Prostate gland (tissue), 2 donors: ENCODE data around the gene FLT1. TPM values are rescaled to one million over a fixed set of nuclear protein-coding genes. Genes with fewer than 3 reads are reported as not detected.

Experiments
- DNase-seq: peaks from one replicate; pipeline ENCODE4 v3.0.0-alpha.2; 2019; ENCODE audit warnings: low spot score
- H3K27ac ChIP-seq, 2 donors: fragments of 200-600 bp; sonication (generic); 2 replicates each; pipeline ENCODE4 v1.5.1; 2017 to 2019
- H3K27me3 ChIP-seq: fragments of 200-600 bp; sonication (generic); replicated peaks from 2 replicates; pipeline ENCODE4 v1.5.1; 2019; ENCODE audit not compliant: insufficient read depth
- H3K36me3 ChIP-seq, 2 donors: fragments of 200-600 bp; sonication (generic); 1 replicate in 1 of 2; 2 replicates in 1 of 2; pipeline versions ENCODE4 v1.5.1 to v1.8.1; 2017 to 2019
- H3K4me1 ChIP-seq: fragments of 200-600 bp; sonication (generic); replicated peaks from 2 replicates; pipeline ENCODE4 v1.5.1; 2019
- H3K4me3 ChIP-seq, 2 donors: fragments of 200-600 bp; sonication (generic); 2 replicates each; pipeline ENCODE4 v1.5.1; 2017 to 2019
- H3K9me3 ChIP-seq: fragments of 200-600 bp; sonication (generic); 2 replicates; pipeline ENCODE4 v1.5.1; 2017
- CTCF ChIP-seq, 4 experiments: fragments of 200-600 bp in 2 of 4; fragments of 450-650 bp in 2 of 4; sonication (generic) in 2 of 4; IDR thresholded peaks; 1 replicate in 3 of 4; 2 replicates in 1 of 4; pipeline ENCODE4 v1.5.1; 2016 to 2019; ENCODE audit warnings: antibody characterized with exemption in 4 of 4, mild to moderate bottlenecking in 2 of 4, moderate library complexity in 2 of 4
- POLR2A ChIP-seq: fragments of 450-650 bp; IDR thresholded peaks from one replicate; pipeline ENCODE4 v1.6.1; 2016; ENCODE audit warnings: antibody characterized with exemption, mild to moderate bottlenecking
- POLR2AphosphoS5 ChIP-seq: sonication (generic); formaldehyde crosslinking; IDR thresholded peaks from one replicate; pipeline ENCODE4 v1.6.1; 2017; ENCODE audit warnings: antibody characterized with exemption
- WGBS: methylation state at CpG from one replicate; pipeline ENCODE4 v1.1.5; 2018; 5-methylcytosine and 5-hydroxymethylcytosine counted together
- intact Hi-C: fragments of 100-400 bp; cut with DNase I; formaldehyde crosslinking; loops from one replicate; pipeline ENCODE4 v1.14.2; 2022
- total RNA-seq, 2 donors: library from RNA; depleted of rRNA; stranded (reverse); fragments of >200 nt; gene quantifications; one replicate each; pipeline ENCODE4 v1.1.0, GENCODE V29; 2016

The FLT1 gene
- total RNA-seq, 2 donors from 2014 or later: 9.1 to 27.0 TPM

GRCh38 chr13:28379371-28380083, 115.4 kb downstream of the FLT1 start:
- 46% methylated on average over 12 of the region's 12 CpGs for WGBS
- no peak for DNase-seq

GRCh38 chr13:28376604-28377003, 118.3 kb downstream of the FLT1 start:
- TF ChIP-seq POLR2A: no peak
- no peak for TF ChIP-seq CTCF (IDR thresholded peaks at IDR 0.05)
- no peak for TF ChIP-seq POLR2AphosphoS5
- H3K4me1 ChIP-seq: no peaks in the 10 kb centered on the region
- H3K36me3 ChIP-seq: no peaks in the 10 kb centered on the region
- H3K27ac ChIP-seq: no peak overlapping the region
- 31% methylated on average over 2 of the region's 2 CpGs for WGBS
- no peak for DNase-seq
- H3K9me3 ChIP-seq: no peaks in the 10 kb centered on the region
- no peaks in the 10 kb centered on the region for H3K27me3 ChIP-seq
- no peak overlapping the region for H3K4me3 ChIP-seq
- intact Hi-C loops: no loop called here

More at GRCh38 chr13:28379371-28380083, 115.4 kb downstream of the FLT1 start:
- H3K4me1 ChIP-seq: no peaks in the 10 kb centered on the region
- no peaks in the 10 kb centered on the region for H3K36me3 ChIP-seq
- H3K4me3 ChIP-seq: no peak overlapping the region
- no peak for TF ChIP-seq POLR2AphosphoS5
- no peak for TF ChIP-seq POLR2A
- TF ChIP-seq CTCF (IDR thresholded peaks at IDR 0.05): no peak
- no peaks in the 10 kb centered on the region for H3K27me3 ChIP-seq
- intact Hi-C loops: no loop called here
- no peaks in the 10 kb centered on the region for H3K9me3 ChIP-seq
- no peak overlapping the region for H3K27ac ChIP-seq

- H3K27me3 ChIP-seq: no peaks in the 10 kb centered on the region
- no peak overlapping the region for H3K27ac ChIP-seq
- H3K9me3 ChIP-seq: no peaks in the 10 kb centered on the region
- intact Hi-C loops: no loop called here
- no peak for TF ChIP-seq POLR2AphosphoS5
- TF ChIP-seq CTCF (IDR thresholded peaks at IDR 0.05): no peak
- no peak for TF ChIP-seq POLR2A
- no peak overlapping the region for H3K4me3 ChIP-seq
- no peaks in the 10 kb centered on the region for H3K36me3 ChIP-seq
- H3K4me1 ChIP-seq: no peaks in the 10 kb centered on the region
- 78% methylated on average over 5 of the region's 5 CpGs for WGBS
- DNase-seq: no peak
Observed at GRCh38 chr13:28375250-28375930, 119.5 kb downstream of the FLT1 start.

GRCh38 chr13:28373810-28374209, 121.1 kb downstream of the FLT1 start:
- DNase-seq: no peak
- no peaks in the 10 kb centered on the region for H3K4me1 ChIP-seq
- no peaks in the 10 kb centered on the region for H3K36me3 ChIP-seq
- H3K27ac ChIP-seq: no peak overlapping the region
- no peaks in the 10 kb centered on the region for H3K9me3 ChIP-seq
- 64% methylated on average over 3 of the region's 3 CpGs for WGBS
- no peaks in the 10 kb centered on the region for H3K27me3 ChIP-seq
- no peak overlapping the region for H3K4me3 ChIP-seq
- intact Hi-C loops: no loop called here
- TF ChIP-seq POLR2A (no peak), POLR2AphosphoS5 (no peak)

- TF ChIP-seq CTCF (IDR thresholded peaks at IDR 0.05) (no peak), POLR2A (no peak), POLR2AphosphoS5 (no peak)
Observed at GRCh38 chr13:28370448-28370847, 124.5 kb downstream of the FLT1 start.

More at GRCh38 chr13:28370448-28370847, 124.5 kb downstream of the FLT1 start:
- WGBS: 71% methylated on average over 4 of the region's 4 CpGs
- Histone ChIP-seq H3K4me1 (no peaks in the 10 kb centered on the region), H3K9me3 (no peaks in the 10 kb centered on the region), H3K4me3 (no peak overlapping the region), H3K36me3 (no peaks in the 10 kb centered on the region), H3K27me3 (no peaks in the 10 kb centered on the region), H3K27ac (no peak overlapping the region)
- intact Hi-C loops: no loop called here
- DNase-seq: no peak
